Ammon's horn (tissue), 1 donor: ENCODE data around the gene ZSCAN5B.
A peak's percentile ranks its signal among the peaks of the same experiment; 100 is the strongest.

ENCODE experiments used
- DNase-seq: peaks from one replicate; pipeline ENCODE4 v3.0.0-alpha.2; 2016; ENCODE audit warnings: low spot score

ZSCAN5B gene

DNA sequence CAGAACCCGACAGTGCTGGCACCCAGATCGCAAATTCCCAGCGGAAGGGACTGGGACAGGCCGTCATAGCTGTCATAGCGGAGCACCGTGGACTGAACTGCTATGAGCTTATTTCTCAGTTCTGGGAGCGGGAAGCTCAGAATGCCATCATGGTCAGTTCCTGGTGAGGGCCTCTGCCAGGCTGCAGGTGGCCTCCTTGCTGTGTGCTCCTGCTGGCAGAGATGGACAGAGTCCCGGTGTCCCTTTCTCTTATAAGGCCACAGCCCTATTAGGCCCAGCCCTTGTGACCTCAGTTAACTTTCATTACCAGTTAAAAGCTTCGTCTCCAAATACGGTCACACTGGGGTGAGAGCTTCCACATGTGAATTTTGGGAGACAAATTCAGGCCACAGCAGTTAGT is 51.9 kb downstream of the ZSCAN5B start:
- DNase-seq, result no peak

DNA sequence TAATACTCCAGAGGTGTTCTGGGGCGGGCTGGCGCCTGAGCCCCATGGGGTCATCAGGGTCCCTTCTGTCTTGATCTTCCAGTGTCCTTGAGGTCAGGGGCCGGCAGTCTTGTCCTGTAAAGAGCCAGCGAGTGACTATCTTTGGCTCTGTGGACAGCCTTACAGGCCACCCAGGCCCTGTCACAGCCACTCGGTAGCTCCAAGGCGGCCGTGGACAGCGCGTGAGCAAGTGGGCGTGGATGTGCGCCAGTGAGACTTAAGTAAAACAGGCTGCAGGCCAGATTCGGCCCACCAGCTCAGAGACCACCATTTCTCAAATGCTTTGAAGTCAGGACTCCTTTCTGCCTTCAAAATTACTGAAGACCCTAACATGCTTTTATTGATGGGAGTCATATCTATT is 52.8 kb downstream of the ZSCAN5B start:
- no peak for DNase-seq

DNA sequence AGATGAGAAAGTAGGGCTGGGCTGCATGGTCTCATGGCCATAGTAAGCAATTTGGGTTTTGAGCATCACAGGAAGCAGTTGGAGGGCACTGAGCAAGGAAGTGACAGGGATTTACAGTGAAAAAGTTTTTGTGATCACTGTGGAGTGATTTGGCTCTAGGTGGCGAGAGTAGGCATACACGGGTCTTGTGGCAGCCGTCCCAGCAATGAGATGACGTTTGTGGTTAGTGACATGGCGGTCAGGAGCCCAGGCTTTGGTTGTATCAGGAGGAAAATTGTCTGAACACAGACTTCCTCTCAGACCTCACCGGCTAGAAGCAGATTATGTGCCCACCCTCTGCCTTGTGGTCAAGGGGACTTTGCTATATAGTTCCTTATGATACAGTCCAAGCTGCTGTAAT is 53.2 kb downstream of the ZSCAN5B start:
- no peak for DNase-seq

DNA sequence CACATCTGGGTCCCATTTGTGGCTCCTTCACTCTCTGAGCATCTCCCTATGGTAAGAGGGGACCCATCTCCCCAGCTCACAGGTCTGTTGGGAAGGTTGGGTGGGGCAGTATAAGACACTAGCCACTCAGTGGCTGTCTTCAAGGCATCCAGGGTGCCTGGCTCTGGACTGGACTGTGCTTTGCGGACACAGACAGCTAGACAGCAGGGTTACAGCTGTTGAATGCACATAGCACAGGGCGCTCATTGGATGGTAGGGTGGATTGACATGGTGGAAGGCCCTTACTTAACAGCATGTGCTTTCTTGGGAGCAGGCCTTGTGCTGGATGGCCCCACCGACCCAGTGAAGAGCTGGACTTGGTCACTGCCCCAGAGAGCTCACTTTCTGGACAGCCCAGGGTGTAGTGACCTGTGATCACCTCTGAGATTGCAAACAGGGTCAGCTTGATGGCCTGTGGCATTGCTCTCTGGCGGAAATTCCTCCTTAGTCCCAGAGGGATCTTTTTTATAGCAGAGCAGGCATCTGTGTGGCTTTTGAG is 54.6 kb downstream of the ZSCAN5B start:
- DNase-seq, result no peak

DNA sequence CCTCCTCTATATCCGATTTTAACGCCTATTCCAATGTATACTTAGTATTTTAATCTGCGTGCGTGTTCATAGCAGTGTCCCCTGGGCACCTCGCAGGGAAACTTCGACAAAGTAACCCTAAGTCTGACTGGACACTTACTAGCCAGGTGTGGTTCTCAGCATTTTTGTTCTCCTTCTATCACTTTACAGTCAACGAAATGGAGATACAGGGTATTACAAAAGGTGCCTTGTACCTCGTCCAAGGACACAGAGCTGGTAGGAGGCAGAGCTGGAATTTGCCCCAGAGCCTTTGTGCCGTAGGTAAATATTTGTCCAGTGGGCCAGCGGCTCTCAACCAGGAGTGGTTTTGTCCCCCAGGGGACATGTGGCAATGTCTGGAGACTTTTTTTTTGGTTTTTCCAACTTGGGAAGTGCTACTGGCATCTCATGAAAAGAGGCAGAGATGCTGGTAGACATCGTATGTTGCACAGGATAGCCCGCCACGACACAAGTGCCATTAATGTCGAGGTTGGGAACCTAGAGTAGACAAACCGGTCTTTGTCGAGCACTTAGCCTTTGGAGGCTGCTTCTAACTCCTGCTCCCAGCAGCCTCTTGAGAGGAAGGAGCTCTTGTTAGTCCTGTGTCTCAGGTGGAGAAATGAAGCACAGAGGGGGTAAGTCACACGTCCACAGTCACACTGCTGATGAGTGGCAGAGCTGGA is 55.3 kb downstream of the ZSCAN5B start:
- DNase-seq, result no peak

DNA sequence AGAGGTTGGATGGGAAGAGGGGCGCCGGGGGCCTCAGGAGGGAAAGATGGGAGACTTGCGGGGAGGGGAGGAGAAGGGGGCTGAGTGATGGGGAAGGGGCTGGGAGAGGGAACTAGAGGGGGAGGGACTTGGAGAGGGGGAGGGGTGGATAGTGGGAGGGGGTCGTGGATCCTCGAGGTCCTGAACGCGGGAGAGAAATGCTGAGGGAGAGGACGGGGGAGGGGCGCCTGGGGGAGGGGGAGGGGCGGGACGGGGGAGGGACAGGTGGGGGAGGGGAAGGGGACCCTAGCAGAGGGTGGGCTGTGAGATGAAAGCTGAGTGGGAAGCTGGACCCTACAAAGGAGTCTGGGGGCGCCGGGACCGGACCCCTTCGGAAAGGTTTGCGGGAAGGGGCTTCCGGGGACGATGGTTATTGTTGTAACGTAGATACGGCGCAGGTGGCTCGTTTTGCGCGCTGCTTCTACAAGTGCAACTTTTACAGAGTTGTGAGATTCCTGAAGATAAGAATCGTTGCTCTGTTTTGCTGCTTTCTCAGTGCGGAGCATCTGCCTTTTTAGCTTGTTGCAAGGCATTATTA is 56.1 kb downstream of the ZSCAN5B start:
- no peak for DNase-seq

DNA sequence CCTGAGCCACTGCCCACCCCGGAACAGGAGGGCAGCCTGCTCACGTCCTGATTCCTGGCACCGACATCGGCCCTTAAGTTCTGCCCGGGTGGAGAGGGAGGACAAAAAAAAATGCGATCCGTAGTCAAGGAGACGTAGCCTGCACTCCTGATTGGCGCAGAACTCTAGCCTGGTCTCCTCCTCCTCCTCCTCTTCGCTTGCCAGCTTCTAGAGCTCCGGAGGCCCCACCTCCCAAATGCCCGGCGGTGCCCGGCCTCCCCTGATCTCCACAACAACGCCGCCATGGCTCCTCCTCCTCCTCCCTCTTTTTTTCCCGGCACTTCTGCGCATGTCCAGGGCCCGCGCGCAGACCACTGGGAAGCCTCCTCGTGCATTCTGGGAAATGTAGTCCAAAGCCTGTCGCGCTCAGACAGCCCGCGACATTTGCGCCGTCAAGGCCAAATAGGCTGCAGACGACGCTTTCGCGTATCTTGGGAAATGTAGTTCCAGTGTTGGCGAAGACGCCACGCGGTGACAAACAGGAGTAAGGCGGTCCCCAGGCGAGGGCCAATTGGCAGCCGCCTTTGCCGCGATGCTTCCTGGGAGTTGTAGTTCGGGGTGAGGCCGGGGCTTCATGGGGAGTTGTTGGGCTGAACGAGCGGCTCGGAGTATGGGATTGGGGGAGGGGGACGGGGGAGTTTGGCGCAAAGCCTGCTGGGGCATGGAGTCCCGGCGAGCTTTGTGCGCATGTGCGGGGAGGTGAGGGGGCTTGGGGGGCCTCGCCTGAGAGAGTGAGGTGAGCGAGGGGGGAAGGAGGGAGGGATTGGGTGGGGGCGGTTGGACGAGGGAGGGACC is 56.8 kb downstream of the ZSCAN5B start, which contains the start of gene ZNF444:
Gene ZNF444, plus strand, starts transcription at position 705 of the 834 bp plus-strand sequence. CDS start 5,625 bp downstream, outside the sequence.
- DNase-seq, result peak; percentile 100

DNA sequence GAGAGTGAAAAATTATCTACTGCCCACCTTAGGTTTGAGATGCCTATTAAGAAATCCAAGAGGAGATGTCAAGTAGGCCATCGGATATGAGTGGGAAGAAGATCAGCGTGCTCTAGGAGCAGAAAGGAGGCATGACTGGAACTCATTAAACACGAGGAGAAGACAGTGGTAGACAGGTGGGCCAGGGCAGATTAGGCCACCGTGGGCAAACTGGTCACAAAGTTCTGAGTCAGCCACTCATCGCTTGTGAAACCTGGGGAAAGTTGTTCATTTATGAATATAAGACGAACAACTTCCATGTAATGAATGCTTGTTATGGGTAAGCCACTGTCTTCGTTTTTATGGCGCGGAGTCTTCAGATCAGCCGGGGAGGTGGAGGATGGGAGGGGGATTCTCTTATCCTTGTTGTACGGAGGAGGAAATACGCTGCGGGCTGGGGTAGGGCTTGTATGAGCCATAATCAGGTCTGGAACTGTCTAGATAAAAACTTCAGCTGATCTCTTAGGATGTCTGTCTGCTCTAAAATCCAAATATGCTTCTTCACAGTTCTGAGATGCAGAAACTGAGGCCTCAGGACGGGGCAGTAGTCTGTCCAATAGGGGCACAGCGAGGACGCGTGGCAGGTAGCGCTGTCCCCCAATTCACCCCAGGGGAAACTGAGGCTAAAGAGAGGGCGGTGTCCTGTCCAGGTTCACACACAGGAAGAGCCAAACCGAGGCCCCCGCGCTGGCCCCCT is 57.6 kb downstream of the ZSCAN5B start:
- DNase-seq, result no peak
